Mucosa of descending colon (tissue), 3 donors: Measurements from ENCODE around the gene NACC2. TPM values are rescaled to one million over a fixed set of nuclear protein-coding genes. Genes with fewer than 3 reads are reported as not detected.

Experiments used
- ATAC-seq: fragments of 200-7000 bp; cut with Tn5 transposase; one replicate; pipeline ENCODE4 v1.9.1; 2020; ENCODE audit warnings: mild to moderate bottlenecking, moderate library complexity
- DNase-seq, 3 donors: peaks; one replicate each; pipeline ENCODE4 v3.0.0-alpha.2; 2020
- H3K36me3 ChIP-seq: fragments of 200-600 bp; one replicate; pipeline ENCODE4 v1.8.0; 2021; ENCODE audit warnings: low read depth, mild to moderate bottlenecking
- H3K4me1 ChIP-seq: fragments of 200-600 bp; one replicate; pipeline ENCODE4 v1.8.0; 2021; ENCODE audit warnings: low read depth, mild to moderate bottlenecking
- H3K4me3 ChIP-seq: fragments of 200-600 bp; one replicate; pipeline ENCODE4 v1.8.0; 2021; ENCODE audit warnings: mild to moderate bottlenecking
- H3K9me3 ChIP-seq: fragments of 200-600 bp; one replicate; pipeline ENCODE4 v1.8.0; 2021; ENCODE audit warnings: mild to moderate bottlenecking
- CTCF ChIP-seq: fragments of 200-600 bp; IDR thresholded peaks from one replicate; pipeline ENCODE4 v1.8.0; 2022; ENCODE audit warnings: antibody characterized with exemption, mild to moderate bottlenecking
- intact Hi-C, 2 donors: fragments of 100-400 bp; cut with DNase I in 1 of 2; cut with micrococcal nuclease in 1 of 2; formaldehyde crosslinking; loops; one replicate each; pipeline versions ENCODE4 v1.11.0 to v1.11.1; 2022; cut with DNase I, micrococcal nuclease
- total RNA-seq, 3 donors: library from RNA; stranded (reverse); fragmentation: NEBNext Ultra II Directional in 2 of 3; extraction: Animal tissue kit (Norgen Biotek cat#: 25700) in 2 of 3; gene quantifications; one replicate each; pipeline versions ENCODE4 v1.2.1 to v1.2.4, GENCODE V29; 2021 to 2023
- donor health status: DM: no; HTN: no; CAD: no; lungs with moderate emphysema.
- donor health status: DM: no; HTN: no; CAD: no.
- donor health status: DM: no; HTN: yes; CAD: no.

Gene NACC2
- total RNA-seq, 3 donors from 2014 or later: 15.9 to 81.3 (median 22.1) TPM

GRCh38 chr9:136012651-136013050 lies 82.4 kb downstream of the NACC2 start:
- ATAC-seq: no peak
- H3K4me1 ChIP-seq: peaks cover 3% of the 10 kb centered on the region
- H3K9me3 ChIP-seq: no peaks in the 10 kb centered on the region
- no peaks in the 10 kb centered on the region for H3K36me3 ChIP-seq
- peak in 2 of 3 donors; percentile 38 to 51 for DNase-seq
- intact Hi-C loops: no loop called here
- H3K4me3 ChIP-seq: no peak overlapping the region
- no peak for TF ChIP-seq CTCF

- ATAC-seq (peak; percentile 20), DNase-seq (peak; percentile 56 to 72 (median 56))
- H3K4me1 ChIP-seq: peaks cover 3% of the 10 kb centered on the region
- intact Hi-C loops: no loop called here
- H3K36me3 ChIP-seq: no peaks in the 10 kb centered on the region
- H3K9me3 ChIP-seq: no peaks in the 10 kb centered on the region
- H3K4me3 ChIP-seq: no peak overlapping the region
- no peak for TF ChIP-seq CTCF
These were observed 83.2 kb downstream of the NACC2 start for GRCh38 chr9:136011703-136012496.

GRCh38 chr9:136011376-136011702 lies 83.8 kb downstream of the NACC2 start:
- ATAC-seq: no peak
- Histone ChIP-seq H3K4me3 (no peak overlapping the region), H3K36me3 (no peaks in the 10 kb centered on the region), H3K9me3 (no peaks in the 10 kb centered on the region), H3K4me1 (peaks cover 3% of the 10 kb centered on the region)
- TF ChIP-seq CTCF: no peak
- no peak for DNase-seq
- intact Hi-C loops: no loop called here

- no peak for TF ChIP-seq CTCF
- H3K36me3 ChIP-seq: no peaks in the 10 kb centered on the region
- no peak overlapping the region for H3K4me3 ChIP-seq
- intact Hi-C loops: no loop called here
- no peaks in the 10 kb centered on the region for H3K9me3 ChIP-seq
- no peak for ATAC-seq
- peak in 1 of 3 donors; percentile 44 for DNase-seq
- H3K4me1 ChIP-seq: peaks cover 3% of the 10 kb centered on the region
These were observed 84.3 kb downstream of the NACC2 start for GRCh38 chr9:136010615-136011361.

- TF ChIP-seq CTCF: no peak
- intact Hi-C loops: no loop called here
- Histone ChIP-seq H3K9me3 (no peaks in the 10 kb centered on the region), H3K4me1 (peaks cover 3% of the 10 kb centered on the region), H3K4me3 (no peak overlapping the region), H3K36me3 (no peaks in the 10 kb centered on the region)
- ATAC-seq: no peak
- no peak for DNase-seq
These were observed 84.9 kb downstream of the NACC2 start for GRCh38 chr9:136010176-136010575.
